Activated T-cell treated with anti-CD3 and anti-CD28 coated beads, Interleukin-2, amount 50 U/mL, for 48 hours (primary cell): ENCODE data around the gene KASH5.
"Not testable (repeated sequence)": the region's sequence is repeated elsewhere in the genome, so short reads cannot be mapped to it uniquely, and the experiment has no call there.

ENCODE experiments used
- DNase-seq, 2 experiments: peaks; one replicate each; pipeline ENCODE4 v3.0.0-alpha.2; 2020

KASH5 gene

DNA sequence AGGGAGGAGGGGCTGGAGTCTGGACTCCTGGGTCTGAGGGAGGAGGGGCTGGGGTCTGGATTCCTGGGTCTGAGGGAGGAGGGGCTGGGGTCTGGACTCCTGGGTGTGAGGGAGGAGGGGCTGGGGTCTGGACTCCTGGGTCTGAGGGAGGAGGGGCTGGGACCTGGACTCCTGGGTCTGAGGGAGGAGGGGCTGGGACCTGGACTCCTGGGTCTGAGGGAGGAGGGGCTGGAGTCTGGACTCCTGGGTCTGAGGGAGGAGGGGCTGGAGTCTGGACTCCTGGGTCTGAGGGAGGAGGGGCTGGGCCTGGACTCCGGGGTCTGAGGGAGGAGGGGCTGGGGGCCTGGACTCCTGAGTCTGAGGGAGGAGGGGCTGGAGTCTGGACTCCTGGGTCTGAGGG, 73.1 kb downstream of the KASH5 start:
- not testable (repeated sequence) for DNase-seq

DNA sequence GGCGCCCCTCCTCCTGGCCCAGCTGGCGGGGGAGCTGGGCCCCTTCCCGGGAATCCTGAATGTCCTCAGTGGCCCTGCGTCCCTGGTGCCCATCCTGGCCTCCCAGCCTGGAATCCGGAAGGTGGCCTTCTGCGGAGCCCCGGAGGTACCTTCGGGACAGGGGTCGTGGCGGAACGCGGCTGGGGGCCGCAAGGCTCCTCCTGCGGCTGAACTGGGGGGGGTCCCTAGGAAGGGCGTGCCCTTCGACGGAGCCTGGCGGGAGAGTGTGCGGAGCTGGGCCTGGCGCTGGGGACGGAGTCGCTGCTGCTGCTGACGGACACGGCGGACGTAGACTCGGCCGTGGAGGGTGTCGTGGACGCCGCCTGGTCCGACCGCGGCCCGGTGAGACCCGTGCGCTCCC, 73.6 kb downstream of the KASH5 start:
- no peak for DNase-seq

DNA sequence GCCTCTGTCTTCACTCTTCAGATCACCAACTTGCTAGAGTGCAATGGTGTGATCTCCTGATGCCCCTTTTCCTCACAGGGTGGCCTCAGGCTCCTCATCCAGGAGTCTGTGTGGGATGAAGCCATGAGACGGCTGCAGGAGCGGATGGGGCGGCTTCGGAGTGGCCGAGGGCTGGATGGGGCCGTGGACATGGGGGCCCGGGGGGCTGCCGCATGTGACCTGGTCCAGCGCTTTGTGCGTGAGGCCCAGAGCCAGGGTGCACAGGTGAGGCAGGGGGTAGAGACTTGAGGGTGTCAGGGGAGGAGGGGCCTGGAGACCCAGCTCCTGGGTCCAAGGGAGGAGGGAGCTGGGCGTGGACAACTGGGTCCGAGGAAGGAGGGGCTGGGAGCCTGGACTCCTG, 74.4 kb downstream of the KASH5 start:
- no peak for DNase-seq

DNA sequence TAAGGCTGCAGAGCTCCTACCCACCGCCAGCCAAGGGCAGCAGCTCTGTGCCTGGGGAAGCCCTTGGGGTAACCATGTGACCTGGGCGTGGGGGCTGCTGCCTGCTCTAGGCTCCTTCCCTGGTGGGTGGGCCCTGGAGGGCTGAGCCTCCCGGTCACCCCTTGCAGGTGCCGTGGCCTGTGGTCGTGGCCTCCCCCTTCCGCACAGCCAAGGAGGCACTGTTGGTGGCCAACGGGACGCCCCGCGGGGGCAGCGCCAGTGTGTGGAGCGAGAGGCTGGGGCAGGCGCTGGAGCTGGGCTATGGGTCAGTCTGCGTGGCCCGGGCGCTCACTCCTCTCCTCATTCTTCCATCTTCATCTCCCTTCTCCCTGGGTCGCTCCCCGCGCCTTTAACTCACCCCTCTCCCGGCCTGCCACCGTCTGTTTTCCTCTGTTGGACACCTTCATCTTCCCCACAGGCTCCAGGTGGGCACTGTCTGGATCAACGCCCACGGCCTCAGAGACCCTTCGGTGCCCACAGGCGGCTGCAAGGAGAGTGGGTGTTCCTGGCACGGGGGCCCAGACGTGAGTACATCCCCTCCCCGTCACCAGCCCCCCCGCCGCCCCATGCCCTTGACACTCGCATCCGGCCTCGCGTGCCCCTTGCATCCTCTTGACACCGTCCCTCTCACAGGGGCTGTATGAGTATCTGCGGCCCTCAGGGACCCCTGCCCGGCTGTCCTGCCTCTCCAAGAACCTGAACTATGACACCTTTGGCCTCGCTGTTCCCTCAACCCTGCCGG, 76.1 kb downstream of the KASH5 start:
- no peak for DNase-seq

DNA sequence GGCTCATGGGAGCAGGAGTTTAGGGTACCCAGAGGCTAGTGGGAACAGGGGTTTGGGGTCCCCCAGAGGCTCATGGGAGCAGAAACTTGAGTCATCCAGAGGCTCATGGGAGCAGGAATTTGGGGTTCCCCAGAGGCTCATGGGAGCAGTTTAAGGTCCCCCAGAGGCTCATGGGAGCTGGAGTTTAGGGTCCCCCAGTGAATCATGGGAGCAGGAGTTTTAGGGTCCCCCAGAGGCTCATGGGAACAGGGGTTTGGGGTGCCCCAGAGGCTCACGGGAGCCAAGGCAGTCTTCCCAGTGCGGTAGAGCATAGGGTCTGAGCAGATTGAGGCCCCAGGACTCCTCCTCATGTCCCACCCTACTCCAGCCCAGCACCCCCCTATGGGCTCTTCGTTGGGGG, 77.3 kb downstream of the KASH5 start:
- DNase-seq, result no peak
